HEK293 (cell line): ENCODE data around the gene CDH3.
A peak's percentile ranks its signal among the peaks of the same experiment; 100 is the strongest.

Source experiments
- CTCF ChIA-PET: fragments of 350-600 bp; formaldehyde crosslinking; extraction: SDS; loops from one replicate; lab custom pipeline; 2021; ENCODE audit warnings: antibody characterized with exemption; lab: Yijun Ruan, JAX
- POLR2A ChIA-PET: fragments of 300-600 bp; formaldehyde crosslinking; extraction: SDS; loops from one replicate; lab custom pipeline; 2020; ENCODE audit warnings: antibody characterized with exemption, inconsistent platforms; lab: Yijun Ruan, JAX
- H3K27ac ChIP-seq: fragments of 200-500 bp; sonication (Bioruptor generic); 2 replicates; pipeline ENCODE4 v1.5.1; 2014; ENCODE audit warnings: low read depth, low read length, control low read depth, inconsistent platforms; ENCODE audit errors: extremely low read depth
- H3K36me3 ChIP-seq, 2 experiments: fragments of 200-500 bp in 1 of 2; sonication (Bioruptor generic) in 1 of 2; 1 replicate in 1 of 2; 2 replicates in 1 of 2; pipeline ENCODE4 v1.5.1; 2014 to 2017; ENCODE audit warnings: inconsistent platforms in 2 of 2, low read length in 2 of 2; ENCODE audit not compliant: control insufficient read depth in 2 of 2, insufficient read depth in 1 of 2
- H3K4me1 ChIP-seq: fragments of 200-500 bp; sonication (Bioruptor generic); 2 replicates; pipeline ENCODE4 v1.5.1; 2014; ENCODE audit warnings: mild to moderate bottlenecking, low read length, inconsistent platforms; ENCODE audit not compliant: control insufficient read depth, insufficient read depth
- H3K4me3 ChIP-seq: 2 replicates; pipeline ENCODE4 v1.5.1; 2011; ENCODE audit warnings: low read depth, mild to moderate bottlenecking, control low read depth, low read length, moderate library complexity
- H3K9me3 ChIP-seq: fragments of 200-500 bp; sonication (Bioruptor generic); 2 replicates; pipeline ENCODE4 v1.5.1; 2014; ENCODE audit warnings: low read depth, low read length, inconsistent platforms; ENCODE audit not compliant: control insufficient read depth, insufficient read depth
- AEBP2 ChIP-seq: fragments of 450-650 bp; formaldehyde crosslinking; IDR thresholded peaks from 2 replicates; pipeline ENCODE4 v1.5.1; 2016; ENCODE audit warnings: missing biosample characterization, missing genetic modification characterization, borderline replicate concordance
- GLI4 ChIP-seq: fragments of 450-650 bp; formaldehyde crosslinking; IDR thresholded peaks from 2 replicates; pipeline ENCODE4 v1.5.1; 2016; ENCODE audit warnings: missing biosample characterization, missing genetic modification characterization
- HOXA7 ChIP-seq: sonication (generic); formaldehyde crosslinking; IDR thresholded peaks from 2 replicates; pipeline ENCODE4 v1.8.1; 2022; ENCODE audit warnings: missing genetic modification reagents, borderline replicate concordance
- INSM2 ChIP-seq: fragments of 450-650 bp; formaldehyde crosslinking; IDR thresholded peaks from 2 replicates; pipeline ENCODE4 v1.5.1; 2016; ENCODE audit warnings: missing biosample characterization, missing genetic modification characterization
- MEIS1 ChIP-seq: sonication (generic); formaldehyde crosslinking; IDR thresholded peaks from 2 replicates; pipeline ENCODE4 v1.8.1; 2022; ENCODE audit warnings: missing genetic modification reagents, mild to moderate bottlenecking, borderline replicate concordance
- PRDM4 ChIP-seq: fragments of 450-650 bp; formaldehyde crosslinking; IDR thresholded peaks from 2 replicates; pipeline ENCODE4 v1.5.1; 2017; ENCODE audit warnings: missing biosample characterization, missing genetic modification characterization
- SCRT1 ChIP-seq: fragments of 450-650 bp; formaldehyde crosslinking; IDR thresholded peaks from 2 replicates; pipeline ENCODE4 v1.5.1; 2016; ENCODE audit warnings: missing biosample characterization, missing genetic modification characterization, borderline replicate concordance
- TSHZ1 ChIP-seq: fragments of 450-650 bp; formaldehyde crosslinking; IDR thresholded peaks from 2 replicates; pipeline ENCODE4 v1.5.1; 2016; ENCODE audit warnings: missing biosample characterization, missing genetic modification characterization, borderline replicate concordance
- WT1 ChIP-seq: fragments of 450-650 bp; formaldehyde crosslinking; IDR thresholded peaks from 2 replicates; pipeline ENCODE4 v1.5.1; 2016; ENCODE audit warnings: missing biosample characterization, missing genetic modification characterization
- ZBTB1 ChIP-seq: fragments of 450-650 bp; formaldehyde crosslinking; IDR thresholded peaks from 2 replicates; pipeline ENCODE4 v1.5.1; 2016; ENCODE audit warnings: missing biosample characterization, missing genetic modification characterization
- ZNF114 ChIP-seq: fragments of 450-650 bp; formaldehyde crosslinking; IDR thresholded peaks from 2 replicates; pipeline ENCODE4 v1.5.0; 2017; ENCODE audit warnings: missing biosample characterization, missing genetic modification characterization
- ZNF133 ChIP-seq: fragments of 450-650 bp; formaldehyde crosslinking; IDR thresholded peaks from 2 replicates; pipeline ENCODE4 v1.5.1; 2016; ENCODE audit warnings: missing biosample characterization, missing genetic modification characterization
- ZNF138 ChIP-seq: fragments of 450-650 bp; formaldehyde crosslinking; IDR thresholded peaks from 2 replicates; pipeline ENCODE4 v1.5.1; 2016; ENCODE audit warnings: missing biosample characterization, missing genetic modification characterization, borderline replicate concordance
- ZNF148 ChIP-seq: fragments of 450-650 bp; formaldehyde crosslinking; IDR thresholded peaks from 2 replicates; pipeline ENCODE4 v1.5.0; 2017; ENCODE audit warnings: missing biosample characterization, missing genetic modification characterization, borderline replicate concordance
- ZNF157 ChIP-seq: fragments of 450-650 bp; formaldehyde crosslinking; IDR thresholded peaks from 2 replicates; pipeline ENCODE4 v1.5.1; 2016; ENCODE audit warnings: missing biosample characterization, missing genetic modification characterization
- ZNF404 ChIP-seq: fragments of 450-650 bp; formaldehyde crosslinking; IDR thresholded peaks from 2 replicates; pipeline ENCODE4 v1.5.1; 2017; ENCODE audit warnings: missing biosample characterization, missing genetic modification characterization
- ZNF449 ChIP-seq: fragments of 450-650 bp; formaldehyde crosslinking; IDR thresholded peaks from 2 replicates; pipeline ENCODE4 v1.5.1; 2017; ENCODE audit warnings: missing biosample characterization, mild to moderate bottlenecking, missing genetic modification characterization, moderate library complexity
- ZNF513 ChIP-seq: fragments of 450-650 bp; IDR thresholded peaks from 2 replicates; pipeline ENCODE4 v1.5.1; 2018; ENCODE audit warnings: missing biosample characterization, missing genetic modification characterization
- ZNF555 ChIP-seq: fragments of 450-650 bp; formaldehyde crosslinking; conservative IDR thresholded peaks from 2 replicates; pipeline ENCODE4 v1.5.1; 2017; ENCODE audit warnings: missing biosample characterization, mild to moderate bottlenecking, missing genetic modification characterization, inconsistent platforms
- ZNF580 ChIP-seq: fragments of 450-650 bp; formaldehyde crosslinking; IDR thresholded peaks from 2 replicates; pipeline ENCODE4 v1.5.1; 2016; ENCODE audit warnings: missing biosample characterization, missing genetic modification characterization
- ZNF768 ChIP-seq: fragments of 450-650 bp; formaldehyde crosslinking; IDR thresholded peaks from 2 replicates; pipeline ENCODE4 v1.5.1; 2018; ENCODE audit warnings: missing biosample characterization, mild to moderate bottlenecking, missing genetic modification characterization
- ZSCAN16 ChIP-seq: fragments of 450-650 bp; formaldehyde crosslinking; IDR thresholded peaks from 2 replicates; pipeline ENCODE4 v1.5.1; 2016; ENCODE audit warnings: missing biosample characterization, missing genetic modification characterization
- ZSCAN30 ChIP-seq: fragments of 450-650 bp; IDR thresholded peaks from 2 replicates; pipeline ENCODE4 v1.5.1; 2018; ENCODE audit warnings: missing biosample characterization, mild to moderate bottlenecking, missing genetic modification characterization, moderate library complexity

Gene CDH3

GRCh38 chr16:68658974-68659360 lies 13.9 kb downstream of the CDH3 start:
- H3K36me3 ChIP-seq: no peaks in the 10 kb centered on the region
- H3K27ac ChIP-seq: no peak overlapping the region
- no peak overlapping the region for H3K4me3 ChIP-seq
- H3K9me3 ChIP-seq: no peaks in the 10 kb centered on the region
- ChIA-PET CTCF (interaction anchor here (0.8 to 2.4 kb wide), 5 partner anchors 45 to 454 kb away, joined by 3 to 8 read pairs (median 4); no protein-coding TSS in a partner anchor), POLR2A (interaction anchor here (0.6 to 1.3 kb wide), 2 partner anchors 33 to 188 kb away, joined by 3 read pairs; no protein-coding TSS in a partner anchor)
- peaks cover 12% of the 10 kb centered on the region for H3K4me1 ChIP-seq
- TF ChIP-seq ZSCAN30 (tag by site-specific recombination): 0 out of 2 replicates have a peak, but pooled peaks have one; percentile 31
- no peak for TF ChIP-seq GLI4
- no peak for TF ChIP-seq HOXA7 (CRISPR knock-in tag)
- TF ChIP-seq ZNF404: no peak
- no peak for TF ChIP-seq ZNF148 (tag by site-specific recombination)
- no peak for TF ChIP-seq AEBP2 (tag by site-specific recombination)
- no peak for TF ChIP-seq WT1 (tag by site-specific recombination)
- no peak for TF ChIP-seq ZNF513 (tag by site-specific recombination)
- TF ChIP-seq ZNF449 (tag by site-specific recombination): no peak
- no peak for TF ChIP-seq TSHZ1 (tag by site-specific recombination)
- TF ChIP-seq ZNF157 (tag by site-specific recombination): no peak
- no peak for TF ChIP-seq INSM2 (tag by site-specific recombination)
- TF ChIP-seq PRDM4 (tag by site-specific recombination): no peak
- TF ChIP-seq SCRT1 (tag by site-specific recombination): no peak
- no peak for TF ChIP-seq MEIS1
- peak; percentile 80; the same call in 1 of the 2 replicates for TF ChIP-seq ZNF580
- TF ChIP-seq ZNF138: no peak
- TF ChIP-seq ZSCAN16 (tag by site-specific recombination): no peak
- no peak for TF ChIP-seq ZNF555
- no peak for TF ChIP-seq ZNF114 (tag by site-specific recombination)
- TF ChIP-seq ZNF133 (tag by site-specific recombination): no peak
- peak; percentile 96 for TF ChIP-seq ZNF768
- TF ChIP-seq ZBTB1 (tag by site-specific recombination): no peak
